NOMO-1 (cell line): ENCODE results near the gene CTDNEP1.

ENCODE experiments used
- DNase-seq, 2 experiments: peaks; one replicate each; lab custom pipeline; 2025; ENCODE audit not compliant: unreplicated experiment in 2 of 2; lab: John Stamatoyannopoulos, UW

Gene CTDNEP1

DNA sequence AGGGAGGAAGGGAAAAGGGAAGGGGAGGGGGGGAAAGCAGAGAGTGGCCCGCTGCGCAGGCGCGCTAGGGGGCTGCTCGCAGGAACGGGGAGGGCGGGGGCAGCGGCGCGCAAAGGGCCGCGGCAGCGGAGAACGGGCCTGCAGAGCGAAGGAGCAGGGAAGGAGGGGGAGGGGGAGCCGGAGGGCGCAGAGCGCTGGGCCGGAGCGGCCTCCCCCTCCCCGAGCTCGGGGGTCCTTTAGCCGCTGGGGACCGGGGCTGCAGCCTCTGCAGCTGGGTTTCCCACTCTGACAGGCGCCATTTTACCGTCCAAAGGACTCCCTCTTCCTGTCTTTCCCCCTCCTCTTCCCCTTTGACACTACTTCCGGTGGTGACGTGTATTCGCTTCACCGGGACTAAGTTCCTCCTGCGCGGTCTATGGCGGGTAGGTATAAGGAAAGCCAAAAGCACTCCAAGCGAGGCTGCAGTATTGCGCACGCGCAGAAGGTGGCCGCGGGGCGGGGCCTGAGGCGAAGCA lies at the start of gene CTDNEP1:
TSS of gene CTDNEP1 (minus strand) at position 74 of the 515 bp plus-strand sequence. CDS start 438 bp downstream, outside the sequence.
- peak; percentile 95 to 98 for DNase-seq

DNA sequence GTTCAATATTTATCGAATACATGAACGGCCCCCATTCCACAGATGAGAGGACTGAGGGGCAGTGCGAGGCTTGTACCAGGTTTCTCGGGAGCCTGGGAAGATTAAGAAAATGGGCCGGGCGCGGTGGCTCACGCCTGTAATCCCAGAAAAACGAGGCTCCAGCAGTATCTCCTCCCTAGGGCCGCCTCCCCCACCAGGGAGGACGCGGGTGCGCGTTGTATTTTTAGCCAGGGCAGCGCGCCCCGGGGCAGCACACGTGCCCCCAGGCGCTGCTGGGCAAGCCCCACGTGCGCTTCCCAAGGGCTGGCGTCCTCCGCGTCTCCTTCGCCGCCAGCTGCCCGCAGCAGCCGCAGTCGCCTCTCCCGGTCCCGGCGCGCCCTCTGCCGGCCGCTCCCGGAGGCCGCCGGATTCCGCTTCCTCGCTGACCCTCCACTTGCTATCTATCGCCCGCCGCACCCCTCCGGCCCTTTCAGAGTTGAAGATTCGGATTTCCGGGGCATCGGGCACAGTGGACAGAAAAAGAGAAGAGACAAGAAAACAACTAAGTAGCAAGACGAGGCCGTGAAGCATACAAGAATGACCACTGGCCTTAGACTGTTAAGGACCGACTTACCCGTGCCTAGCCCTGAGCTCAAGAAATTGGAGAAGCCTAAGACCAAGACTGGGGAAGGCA lies 44.8 kb upstream of the CTDNEP1 start:
- peak; percentile 57 to 66 for DNase-seq

DNA sequence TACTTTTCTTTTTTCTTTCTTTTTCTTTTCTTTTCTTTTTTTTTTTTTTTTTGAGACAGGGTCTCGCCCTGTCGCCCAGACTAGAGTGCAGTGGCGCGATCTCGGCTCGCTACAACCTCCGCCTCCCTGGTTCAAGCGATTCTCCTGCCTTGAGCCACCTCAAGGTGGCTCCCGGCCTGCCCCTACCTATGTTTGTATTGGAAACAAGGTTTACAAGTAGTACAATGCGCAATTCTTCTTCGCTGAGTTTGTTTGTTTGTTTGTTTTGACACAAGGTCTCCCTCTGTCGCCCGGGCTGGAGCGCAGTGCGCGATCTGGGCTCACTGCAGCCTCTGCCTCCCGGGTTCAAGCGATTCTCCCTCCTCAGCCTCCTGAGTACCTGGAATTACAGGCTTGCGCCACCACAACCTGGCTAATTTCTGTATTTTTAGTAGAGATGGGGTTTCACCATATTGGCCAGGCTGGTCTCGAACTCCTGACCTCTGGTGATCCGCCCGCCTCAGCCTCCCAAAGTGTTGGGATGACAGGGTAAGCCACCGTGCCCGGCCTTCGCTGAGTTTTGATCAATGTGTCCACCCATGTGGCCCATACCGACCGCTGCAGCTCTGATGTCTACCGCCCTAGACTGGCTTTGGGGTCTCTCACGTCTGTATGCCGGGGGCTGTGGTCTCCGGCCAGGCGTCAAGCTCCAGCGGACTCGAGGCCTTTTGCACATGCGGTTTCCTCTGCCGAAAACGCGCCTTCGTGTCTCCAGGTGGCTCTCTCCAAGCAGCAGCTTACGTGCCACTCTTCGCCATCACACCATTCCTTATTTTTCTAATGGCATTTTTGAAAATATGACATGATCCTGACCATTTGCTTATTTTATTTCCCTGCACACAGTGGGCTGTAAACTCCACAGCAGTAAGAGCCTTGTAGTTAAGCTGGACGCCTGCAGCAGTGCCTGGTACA lies 44.0 kb upstream of the CTDNEP1 start:
- no peak for DNase-seq

DNA sequence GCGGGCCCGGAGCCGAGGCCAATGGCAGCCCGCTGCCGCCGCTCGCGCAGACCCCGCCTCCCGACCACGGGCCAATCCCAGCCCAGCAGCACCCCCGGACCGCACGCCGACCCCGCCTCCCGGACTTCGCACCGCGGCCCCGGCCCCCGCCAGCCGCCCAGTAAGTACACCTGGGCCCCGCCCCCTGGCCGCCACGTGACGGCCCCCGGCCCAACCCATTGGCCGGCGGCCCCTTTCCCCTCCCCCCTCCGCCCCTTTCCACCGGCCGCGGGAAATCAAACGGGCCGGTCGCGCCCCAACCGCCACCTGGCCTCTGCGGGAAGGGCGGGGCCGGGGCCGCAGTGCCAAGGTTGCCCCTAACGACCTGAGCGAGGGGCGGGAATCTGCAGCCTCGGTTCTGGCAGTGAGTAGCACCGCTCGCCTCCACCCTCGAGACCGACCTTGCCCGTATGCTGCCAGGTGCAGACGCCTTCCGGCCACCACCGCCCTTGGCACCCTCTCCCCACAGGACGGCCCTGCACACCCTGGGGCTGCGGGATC lies 43.1 kb upstream of the CTDNEP1 start, which contains the start of gene YBX2:
TSS of gene YBX2 (minus strand) at position 26 of the 540 bp plus-strand sequence. CDS start 139 bp downstream, outside the sequence.
- DNase-seq, result peak; percentile 58 to 78

DNA sequence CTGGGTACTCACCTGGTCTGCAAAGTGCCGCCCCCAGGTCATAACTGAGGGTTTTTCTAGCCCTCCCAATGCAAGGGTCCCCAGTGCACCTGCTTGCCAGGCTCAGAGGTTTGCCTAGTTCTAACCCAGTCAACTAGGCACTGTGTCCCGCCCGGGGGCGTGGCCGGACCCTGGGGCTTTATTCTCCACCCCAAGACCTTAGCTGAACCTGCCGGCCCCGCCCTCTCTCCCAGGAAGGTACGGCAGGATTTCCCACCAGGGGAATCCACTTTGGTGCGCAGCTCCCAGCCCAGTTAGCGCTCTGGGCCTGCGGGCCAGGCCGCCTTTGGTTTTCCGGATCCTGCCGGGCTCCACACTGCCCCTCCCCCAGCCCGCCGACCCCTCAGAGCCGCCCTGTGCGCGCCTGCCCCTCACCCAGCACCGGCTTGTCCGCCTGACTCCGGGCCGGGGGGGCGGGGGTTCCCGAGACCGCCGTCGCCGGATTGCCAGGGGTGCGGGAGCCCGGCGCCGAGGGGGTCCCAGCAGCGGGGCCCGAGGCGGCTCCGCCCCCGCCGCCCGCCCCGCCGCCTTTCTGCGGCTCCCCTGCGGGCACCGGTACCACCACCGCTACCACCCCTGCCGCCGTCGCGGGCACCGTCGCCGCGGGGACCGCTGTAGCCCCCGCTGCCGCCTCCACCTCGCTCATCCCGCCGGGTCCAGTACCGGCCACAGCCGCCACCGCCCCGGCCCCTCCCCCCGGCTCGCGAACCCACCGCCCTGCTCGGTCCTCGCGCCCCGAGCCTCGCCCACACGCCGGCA lies 42.5 kb upstream of the CTDNEP1 start:
- DNase-seq, result no peak

DNA sequence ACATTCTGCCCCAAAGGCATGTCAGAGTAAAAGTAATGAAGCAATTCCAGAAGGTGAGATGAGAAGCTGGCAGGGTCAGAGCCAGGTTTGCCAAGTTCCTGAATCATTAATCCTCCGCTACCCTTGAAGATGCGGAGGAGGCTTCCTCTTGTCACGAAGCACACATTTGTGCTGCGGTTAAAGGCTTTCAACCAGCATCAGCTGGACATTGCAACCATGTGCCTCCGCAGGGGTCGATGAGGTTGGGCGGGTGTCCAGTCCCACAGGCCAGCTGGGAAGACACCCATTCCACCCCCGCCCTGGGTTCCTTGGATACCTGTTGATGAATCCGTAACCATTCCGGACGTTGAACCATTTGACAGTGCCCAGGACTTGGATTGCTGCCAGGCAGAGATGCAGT lies 41.6 kb upstream of the CTDNEP1 start:
- DNase-seq, result no peak

DNA sequence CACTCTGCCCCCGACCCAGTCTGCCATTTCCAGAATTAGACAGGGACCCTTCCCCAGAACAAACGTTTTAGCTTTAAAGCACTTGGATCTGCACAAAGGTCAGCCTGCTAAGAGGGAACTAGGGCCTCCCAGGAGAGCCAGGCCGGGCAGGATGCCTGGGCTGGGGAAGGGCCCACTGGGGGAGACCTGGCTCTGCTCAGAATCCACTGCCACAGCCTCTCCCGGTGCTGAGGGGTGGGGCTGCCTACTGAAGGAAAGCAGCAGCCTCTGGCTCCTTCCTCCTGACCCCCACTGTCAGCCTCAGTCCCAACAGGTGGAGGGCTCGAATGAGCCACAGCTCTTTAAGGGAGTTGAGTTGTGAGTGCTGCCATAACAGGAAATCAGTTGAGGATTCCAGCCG lies 41.2 kb upstream of the CTDNEP1 start:
- DNase-seq, result no peak

DNA sequence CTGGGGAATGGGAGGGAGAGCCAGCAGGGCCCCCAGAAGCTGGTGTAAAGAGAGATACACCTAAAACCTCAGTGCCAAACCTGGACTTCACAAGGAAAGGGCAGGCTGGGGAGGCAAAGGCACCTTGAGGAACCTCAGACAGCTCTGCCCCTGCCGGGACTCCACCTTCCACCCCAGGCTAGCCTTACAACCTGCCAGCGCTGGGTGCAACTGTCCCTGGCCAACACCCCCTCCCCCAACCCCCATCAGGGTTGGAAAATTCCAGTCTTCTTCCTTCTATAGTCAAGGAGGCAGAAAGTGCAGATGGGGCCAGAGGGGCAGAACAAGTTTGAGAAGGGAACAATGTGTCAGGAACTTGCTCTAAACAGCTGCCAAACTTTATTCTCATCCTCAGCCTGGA lies 40.7 kb upstream of the CTDNEP1 start:
- no peak for DNase-seq

DNA sequence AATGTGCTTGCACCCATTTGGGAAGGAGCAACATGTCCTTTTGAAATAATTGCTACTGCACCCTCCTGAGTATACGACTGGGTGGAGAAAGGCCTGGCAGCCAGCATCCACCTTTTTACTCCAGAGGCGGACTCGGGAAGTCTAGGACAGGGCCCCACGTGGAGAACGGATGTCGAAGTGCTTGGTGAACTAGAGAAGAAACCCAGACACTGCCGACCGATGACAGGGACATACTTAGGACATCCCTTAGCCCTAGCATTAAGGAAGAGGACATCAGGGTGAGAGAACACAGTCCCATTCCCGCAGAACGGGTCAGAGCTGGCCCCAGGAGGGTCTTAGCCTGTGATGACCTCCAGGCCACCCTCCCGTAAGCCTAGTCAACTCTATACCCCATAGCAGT lies 39.2 kb upstream of the CTDNEP1 start:
- no peak for DNase-seq

DNA sequence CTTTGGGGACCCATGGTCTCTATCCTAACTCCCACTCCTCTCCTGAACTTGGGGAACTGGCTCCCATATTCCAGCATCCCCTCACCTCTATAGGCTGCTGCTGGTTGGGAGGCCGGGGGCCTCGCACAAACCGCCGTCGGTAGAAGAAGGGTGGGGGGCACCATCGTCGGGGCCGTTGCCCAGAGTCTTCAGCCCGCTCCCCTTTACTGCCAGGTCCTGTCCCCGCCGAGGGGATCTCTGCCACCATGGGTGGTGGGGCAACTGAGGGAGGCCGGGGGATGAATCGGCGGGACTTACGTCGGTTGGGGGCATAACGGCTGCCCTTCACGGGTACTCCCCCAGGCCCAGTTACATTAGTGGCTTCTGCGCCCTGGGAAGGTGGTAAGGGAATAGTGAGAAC lies 38.6 kb upstream of the CTDNEP1 start:
- no peak for DNase-seq

DNA sequence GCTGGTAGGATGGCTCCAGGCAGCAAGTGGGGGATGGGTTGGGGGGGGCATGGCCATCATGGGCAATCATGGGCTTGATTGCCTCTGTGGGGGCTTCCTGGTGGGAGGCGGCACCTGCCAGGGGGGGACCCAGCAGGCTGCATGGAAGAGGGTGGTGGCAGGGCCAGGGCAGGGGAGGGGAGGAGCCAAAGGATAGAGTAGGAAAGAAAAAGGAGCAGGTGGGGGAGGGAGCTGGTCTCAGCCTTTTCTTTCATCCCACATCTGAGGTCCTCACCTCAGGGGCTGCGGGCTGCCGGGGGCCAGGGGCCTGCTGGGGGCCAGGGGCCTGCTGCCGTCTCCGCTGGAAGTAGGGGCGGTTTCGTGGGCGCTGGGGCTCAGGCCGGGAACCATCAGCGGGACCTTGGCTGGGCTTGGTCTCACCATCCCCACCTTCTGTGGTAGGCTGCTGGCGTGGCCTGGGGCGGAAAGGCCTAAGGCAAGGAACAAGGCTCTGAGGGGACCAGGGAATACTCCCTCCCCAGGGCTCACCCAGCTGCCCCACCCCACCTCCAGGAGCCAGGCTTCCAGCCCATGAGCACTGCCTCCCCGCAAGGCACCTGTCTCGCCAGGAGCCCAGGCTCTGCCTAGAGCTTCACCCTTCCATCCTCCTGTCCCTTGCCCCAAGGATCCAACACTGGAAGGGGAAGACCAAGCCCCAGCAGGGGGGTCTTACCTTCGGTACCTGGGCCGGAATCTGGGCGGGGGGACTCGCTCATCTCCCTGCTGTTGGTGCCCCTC lies 37.9 kb upstream of the CTDNEP1 start:
- DNase-seq, result no peak

DNA sequence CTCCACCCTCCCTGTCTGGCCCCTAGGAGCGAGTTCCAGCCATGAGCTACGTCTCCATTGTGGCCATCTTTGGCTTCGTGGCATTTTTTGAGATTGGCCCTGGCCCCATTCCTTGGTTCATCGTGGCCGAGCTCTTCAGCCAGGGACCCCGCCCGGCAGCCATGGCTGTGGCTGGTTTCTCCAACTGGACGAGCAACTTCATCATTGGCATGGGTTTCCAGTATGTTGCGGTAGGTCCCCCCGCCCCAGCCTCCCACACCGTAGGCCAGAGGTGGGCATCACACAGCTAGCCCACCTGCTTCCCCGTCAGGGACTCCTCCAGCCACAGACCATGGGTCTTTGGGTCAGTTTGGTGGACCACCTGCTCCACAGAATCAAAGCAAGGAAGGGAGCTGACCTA lies 34.1 kb upstream of the CTDNEP1 start:
- no peak for DNase-seq

DNA sequence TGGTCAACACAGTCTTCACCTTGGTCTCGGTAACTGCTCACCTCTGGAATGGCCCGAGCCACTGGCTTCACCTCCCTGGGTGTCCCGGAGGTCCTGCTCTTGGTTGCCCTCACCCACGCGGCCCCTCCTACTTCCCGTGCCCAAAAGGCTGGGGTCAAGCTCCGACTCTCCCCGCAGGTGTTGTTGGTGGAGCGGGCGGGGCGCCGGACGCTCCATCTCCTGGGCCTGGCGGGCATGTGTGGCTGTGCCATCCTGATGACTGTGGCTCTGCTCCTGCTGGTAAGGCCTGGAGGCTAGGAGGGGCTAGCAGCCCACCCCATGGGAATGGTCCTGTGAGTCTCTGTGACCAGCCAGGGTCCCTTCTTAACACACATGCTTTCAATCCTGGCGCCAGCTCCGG lies 33.4 kb upstream of the CTDNEP1 start:
- DNase-seq, result no peak

DNA sequence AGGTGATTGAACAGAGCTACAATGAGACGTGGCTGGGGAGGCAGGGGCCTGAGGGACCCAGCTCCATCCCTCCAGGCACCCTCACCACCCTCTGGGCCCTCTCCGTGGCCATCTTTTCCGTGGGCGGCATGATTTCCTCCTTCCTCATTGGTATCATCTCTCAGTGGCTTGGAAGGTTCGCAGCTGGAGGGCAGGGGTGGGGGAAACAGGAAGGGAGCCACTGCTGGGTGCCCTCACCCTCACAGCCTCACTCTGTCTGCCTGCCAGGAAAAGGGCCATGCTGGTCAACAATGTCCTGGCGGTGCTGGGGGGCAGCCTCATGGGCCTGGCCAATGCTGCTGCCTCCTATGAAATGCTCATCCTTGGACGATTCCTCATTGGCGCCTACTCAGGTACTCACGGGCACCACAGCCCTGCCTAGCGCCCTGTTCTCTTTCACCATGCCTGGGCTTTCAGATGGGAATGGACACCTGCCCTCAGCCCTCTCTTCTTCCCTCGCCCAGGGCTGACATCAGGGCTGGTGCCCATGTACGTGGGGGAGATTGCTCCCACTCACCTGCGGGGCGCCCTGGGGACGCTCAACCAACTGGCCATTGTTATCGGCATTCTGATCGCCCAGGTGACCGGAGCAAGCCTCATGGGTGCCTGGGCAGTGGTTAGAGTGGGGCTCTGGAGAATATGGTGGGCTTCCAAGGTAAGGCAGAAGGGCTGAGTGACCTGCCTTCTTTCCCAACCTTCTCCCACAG lies 32.1 kb upstream of the CTDNEP1 start:
- DNase-seq, result no peak

DNA sequence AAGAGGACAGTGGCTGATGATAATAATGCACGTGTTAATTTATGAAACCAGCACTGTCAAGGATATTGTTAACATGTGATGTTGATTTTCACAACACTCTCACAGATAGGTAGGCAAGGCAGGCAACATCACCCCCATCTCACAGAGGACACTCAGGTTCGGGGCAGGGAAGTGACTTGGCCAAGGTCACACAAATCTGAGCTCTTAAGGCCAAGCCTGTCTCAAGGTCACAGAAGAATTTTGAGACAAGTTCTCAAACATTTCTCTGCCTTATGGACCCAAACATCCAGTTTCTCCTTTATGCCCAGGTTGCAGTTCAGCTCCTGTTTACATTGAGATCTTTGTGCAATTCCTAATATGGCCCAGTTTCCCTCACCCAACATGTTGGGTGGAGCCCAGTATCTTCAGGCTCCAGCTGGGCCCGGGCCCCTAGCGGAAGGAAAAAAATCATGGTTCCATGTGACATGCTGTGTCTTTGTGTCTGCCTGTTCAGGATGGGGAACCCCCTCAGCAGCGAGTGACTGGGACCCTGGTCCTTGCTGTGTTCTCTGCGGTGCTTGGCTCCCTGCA lies 31.3 kb upstream of the CTDNEP1 start:
- DNase-seq, result no peak

DNA sequence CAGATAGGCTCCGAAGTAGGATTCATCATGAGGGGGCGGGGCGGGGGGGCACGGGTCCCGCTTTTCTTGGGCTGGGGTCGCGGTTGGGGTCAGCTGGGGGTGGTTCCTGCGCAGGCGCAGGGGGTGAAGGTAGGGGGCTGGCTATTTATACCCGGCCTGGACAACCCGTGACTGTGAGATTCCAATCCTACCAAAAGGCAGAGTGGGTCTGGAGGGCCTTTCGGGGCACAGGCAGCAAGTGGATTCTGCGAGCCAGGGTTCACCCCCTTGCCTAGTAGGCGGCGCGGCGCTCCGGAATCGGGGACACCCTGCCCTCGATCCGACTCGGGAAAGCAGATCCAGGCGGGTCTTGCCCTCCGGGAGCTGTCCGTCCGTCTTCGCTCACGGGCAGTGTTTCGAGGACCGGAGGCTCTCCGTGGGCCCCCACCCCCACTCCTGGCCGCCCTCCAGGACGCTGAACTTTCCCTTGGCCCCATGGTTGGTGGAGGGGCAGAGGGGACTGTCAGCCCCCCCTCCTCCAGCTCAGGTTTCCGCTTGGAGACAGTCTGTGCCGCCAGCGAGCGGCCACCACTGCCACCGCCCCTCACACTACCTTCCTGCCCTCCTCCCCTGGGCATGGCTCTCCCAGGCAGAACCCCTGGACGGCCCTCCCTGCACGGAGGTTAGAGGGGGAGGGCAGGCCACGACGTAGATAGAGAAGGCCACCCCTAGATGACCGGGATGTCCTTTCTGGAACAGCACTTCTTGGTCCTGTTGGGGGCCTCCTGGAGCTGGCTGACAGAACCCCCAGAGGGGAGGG lies 30.6 kb upstream of the CTDNEP1 start:
- DNase-seq, result no peak

DNA sequence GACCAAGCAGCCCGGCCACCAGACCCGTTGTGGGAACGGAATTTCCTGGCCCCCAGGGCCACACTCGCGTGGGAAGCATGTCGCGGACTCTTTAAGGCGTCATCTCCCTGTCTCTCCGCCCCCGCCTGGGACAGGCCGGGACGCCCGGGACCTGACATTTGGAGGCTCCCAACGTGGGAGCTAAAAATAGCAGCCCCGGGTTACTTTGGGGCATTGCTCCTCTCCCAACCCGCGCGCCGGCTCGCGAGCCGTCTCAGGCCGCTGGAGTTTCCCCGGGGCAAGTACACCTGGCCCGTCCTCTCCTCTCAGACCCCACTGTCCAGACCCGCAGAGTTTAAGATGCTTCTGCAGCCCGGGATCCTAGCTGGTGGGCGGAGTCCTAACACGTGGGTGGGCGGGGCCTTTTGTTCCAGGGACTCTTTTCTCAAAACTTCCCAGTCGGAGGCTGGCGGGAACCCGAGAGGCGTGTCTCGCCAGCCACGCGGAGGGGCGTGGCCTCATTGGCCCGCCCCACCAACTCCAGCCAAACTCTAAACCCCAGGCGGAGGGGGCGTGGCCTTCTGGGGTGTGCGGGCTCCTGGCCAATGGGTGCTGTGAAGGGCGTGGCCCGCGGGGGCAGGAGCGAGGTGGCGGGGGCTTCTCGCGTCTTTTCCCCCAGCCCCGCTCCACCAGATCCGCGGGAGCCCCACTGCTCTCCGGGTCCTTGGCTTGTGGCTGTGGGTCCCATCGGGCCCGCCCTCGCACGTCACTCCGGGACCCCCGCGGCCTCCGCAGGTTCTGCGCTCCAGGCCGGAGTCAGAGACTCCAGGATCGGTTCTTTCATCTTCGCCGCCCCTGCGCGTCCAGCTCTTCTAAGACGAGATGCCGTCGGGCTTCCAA lies 29.8 kb upstream of the CTDNEP1 start, which contains the start of gene SLC2A4:
TSS of gene SLC2A4 (plus strand) at position 645 of the 879 bp plus-strand sequence. CDS start at position 862, 217 bp downstream.
- peak; percentile 79 to 91 for DNase-seq
